Activated CD8-positive, alpha-beta memory T cell treated with anti-CD3 and anti-CD28 coated beads, Interleukin-2, amount 50 U/mL, for 4 hours (primary cell): ENCODE results near the gene WTIP.
"Not testable (repeated sequence)": the region's sequence is repeated elsewhere in the genome, so short reads cannot be mapped to it uniquely, and the experiment has no call there.

Experiments used
- DNase-seq: peaks from one replicate; pipeline ENCODE4 v3.0.0-alpha.2; 2020

The WTIP gene

DNA sequence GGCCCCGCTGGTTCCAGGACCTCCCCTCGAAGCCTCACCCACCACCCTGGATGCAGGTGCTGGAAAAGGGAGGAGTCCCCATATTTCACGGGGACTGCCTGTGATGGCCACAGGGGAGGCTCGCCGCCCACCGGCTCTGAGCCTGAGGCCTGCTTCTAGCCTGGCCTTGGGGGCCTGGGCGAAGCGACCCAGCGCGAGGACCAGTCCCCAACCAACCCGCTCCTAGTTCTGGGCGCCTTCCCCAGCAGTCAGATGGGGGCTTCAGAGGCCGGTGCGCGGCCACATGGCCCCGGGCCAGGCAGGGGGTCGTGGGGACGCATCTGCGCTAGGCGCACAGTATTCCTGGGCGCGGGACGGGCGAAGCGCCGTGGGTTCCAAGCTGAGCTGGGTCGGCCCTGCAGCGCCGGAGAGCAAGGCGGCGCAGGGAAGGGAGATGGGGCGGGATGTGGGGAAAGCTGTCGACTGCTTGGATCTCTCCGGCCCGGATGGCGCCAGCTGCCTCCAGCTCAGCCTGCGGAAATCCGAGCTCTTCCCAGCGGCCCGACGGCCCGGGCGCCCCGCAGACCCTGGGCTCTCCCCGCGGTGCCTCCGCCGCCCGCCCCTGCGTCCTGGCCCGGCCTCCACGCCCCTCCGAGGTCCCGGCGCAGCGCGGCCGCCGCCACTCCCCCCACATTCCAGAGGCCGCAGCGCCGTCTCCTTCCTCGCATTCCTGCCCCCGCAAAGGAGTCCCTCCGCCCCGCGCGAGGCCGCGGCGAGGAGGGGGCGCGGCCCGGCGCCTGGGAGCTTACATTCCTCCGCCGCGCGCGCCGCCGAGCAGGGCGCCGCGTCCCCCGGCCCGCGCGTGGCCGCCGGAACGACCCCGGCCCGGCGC is at the start of gene WTIP:
Gene WTIP, plus strand, starts transcription at position 788 of the 871 bp plus-strand sequence. CDS start 217 bp downstream, outside the sequence.
- DNase-seq = no peak

DNA sequence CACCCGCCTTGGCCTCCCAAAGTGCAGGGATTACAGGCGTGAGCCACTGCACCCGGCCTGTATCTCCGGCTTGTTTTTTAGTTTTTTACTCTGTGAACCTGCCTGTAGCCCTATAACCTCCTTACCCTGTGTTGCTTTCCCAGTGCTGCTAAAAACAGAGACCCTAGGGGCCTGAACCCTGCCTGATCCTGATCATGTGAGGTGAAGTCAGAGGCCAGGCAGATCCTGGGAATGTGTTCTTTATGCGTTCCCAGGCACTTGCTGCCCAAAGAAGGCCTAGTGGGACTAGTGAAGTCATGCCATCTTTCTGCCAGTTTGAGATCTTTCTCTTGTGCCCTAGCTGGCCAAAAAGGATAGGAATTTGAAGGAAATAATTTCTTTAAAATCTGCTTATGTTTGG is 48.8 kb upstream of the WTIP start:
- no peak for DNase-seq

DNA sequence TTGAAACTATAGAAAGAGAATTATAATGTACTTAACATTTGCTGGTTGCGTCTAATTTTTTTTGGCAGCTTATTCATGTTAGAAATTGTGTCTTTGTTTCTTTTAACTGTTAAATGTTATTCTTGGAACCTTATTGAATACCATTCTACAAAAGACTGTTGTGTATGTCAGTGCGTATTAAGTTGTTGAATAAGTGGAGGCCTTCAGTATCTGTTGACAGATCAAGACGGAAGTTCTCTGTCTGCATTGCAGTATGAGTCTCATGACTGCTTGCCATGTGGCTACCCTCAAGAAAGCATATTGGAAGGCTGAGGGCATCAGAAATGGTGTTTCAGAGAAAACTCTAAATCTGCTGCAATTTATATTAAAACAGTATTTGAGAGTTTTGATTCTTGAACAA is 44.8 kb upstream of the WTIP start:
- no peak for DNase-seq

DNA sequence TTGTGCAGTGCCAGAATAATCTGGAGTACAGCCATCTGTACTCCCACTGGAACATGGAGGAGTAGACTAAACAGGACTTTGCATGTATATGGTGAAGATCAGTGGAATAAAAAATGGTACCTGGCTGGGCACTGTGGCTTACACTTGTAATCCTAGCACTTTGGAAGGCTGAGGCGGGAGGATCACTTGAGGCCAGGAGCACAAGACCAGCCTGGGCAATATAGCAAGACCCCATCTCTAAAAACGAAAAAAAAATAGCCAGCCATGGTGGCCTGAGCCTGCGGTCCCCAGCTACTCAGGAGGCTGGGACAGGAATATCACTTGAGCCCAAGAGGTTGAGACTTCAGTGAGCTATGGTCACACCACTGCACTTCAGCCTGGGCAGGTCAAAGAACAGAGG is 33.4 kb upstream of the WTIP start:
- DNase-seq = no peak

DNA sequence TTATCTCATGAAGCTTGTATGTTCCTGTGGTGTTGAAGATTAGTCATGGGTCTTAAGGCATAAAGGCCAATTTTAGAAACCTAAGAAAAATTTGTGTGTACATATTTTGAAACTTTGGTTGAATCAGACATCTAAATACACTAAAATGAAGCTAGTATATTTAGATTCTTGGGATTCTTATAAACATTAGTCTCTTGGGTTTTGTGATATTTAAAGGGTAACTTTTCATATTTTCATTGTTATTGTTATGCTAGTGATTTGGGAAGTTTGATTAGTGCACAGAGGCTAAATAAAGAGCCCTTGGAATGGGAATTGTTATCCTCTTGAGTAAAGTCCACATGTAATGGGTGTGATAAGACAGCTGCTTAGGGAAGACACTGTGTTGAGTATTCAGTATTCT is 28.8 kb upstream of the WTIP start:
- DNase-seq = no peak

DNA sequence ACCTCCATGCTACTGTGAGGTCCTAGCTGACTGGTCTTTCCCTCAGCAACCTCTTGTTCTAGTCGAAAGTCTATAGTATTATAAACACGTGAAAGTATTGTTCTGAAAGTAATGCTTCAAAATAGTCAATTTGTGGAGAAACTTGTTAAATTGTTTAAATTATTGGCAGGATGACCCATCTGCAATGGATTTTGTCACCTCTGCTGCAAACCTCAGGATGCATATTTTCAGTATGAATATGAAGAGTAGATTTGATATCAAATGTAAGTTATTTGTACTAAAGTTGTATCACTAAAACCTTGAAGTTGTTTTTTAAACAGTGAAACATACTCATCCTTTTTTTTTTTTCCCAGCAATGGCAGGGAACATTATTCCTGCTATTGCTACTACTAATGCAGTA is 27.5 kb upstream of the WTIP start:
- no peak for DNase-seq

DNA sequence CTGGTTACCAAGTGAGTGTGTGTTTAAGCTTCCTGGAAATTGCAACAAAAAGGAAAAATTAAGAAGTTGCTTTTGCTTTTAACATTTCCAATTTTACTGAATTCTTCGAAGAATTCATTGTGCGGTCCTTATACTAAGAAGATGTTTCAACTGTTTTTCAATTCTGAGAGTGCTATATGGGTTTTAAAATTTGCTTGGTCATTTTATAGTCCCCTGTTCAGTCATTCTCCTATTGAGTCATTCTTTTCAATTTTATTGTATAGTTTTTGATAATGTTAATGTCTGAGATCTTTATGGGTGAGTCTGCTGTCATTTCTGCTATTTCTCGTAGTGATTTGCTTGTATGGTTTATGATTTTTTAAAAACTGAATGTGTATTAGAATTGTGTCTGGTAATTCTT is 26.9 kb upstream of the WTIP start:
- DNase-seq = no peak

DNA sequence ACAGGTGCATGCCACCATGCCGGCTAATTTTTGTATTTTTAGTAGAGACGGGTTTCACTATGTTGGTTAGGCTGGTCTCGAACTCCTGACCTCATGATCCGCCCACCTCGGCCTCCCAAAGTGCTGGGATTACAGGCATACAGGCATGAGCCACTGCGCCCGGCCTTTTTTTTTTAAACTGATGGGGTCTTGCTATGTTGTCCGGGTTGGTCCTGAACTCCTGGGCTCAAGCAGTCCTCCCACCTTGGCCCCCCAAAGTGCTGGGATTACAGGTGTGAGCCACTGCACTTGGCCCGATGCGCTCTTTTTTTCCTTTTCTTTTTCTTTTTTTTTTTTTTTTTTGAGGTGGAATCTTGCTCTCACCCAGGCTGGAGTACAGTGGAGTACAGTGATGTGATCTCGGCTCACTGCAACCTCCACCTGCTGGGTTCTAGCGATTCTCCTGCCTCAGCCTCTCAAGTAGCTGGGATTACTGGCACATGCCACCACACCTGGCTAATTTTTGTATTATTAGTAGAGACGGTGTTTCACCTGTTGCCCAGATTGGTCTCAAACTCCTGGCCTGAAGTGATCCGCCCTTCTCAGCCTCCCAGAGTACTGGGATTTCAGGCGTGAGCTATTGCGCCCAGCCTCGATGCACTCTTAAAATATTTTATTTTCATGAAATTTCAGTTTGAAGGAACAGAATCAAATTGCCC is 25.6 kb upstream of the WTIP start:
- not testable (repeated sequence) for DNase-seq

DNA sequence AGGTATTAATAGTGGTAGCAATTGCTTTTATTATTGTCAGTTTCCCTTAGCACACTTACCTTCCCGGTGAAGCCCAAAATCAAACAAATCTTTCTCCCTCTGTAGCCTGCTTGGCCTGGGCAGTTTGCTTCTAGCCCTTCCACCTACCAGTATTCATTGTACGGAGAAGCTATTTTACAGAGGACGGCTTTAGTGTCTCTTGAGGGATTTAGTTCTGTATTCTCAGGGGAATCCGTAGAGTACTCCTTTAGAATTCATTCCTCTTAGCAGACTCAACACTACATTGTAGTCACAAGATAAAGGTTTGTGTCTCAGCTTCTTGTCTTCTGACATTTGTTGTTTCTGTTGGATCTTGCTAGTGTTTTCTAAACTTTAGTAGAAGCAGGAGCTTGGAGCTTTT is 24.1 kb upstream of the WTIP start:
- no peak for DNase-seq

DNA sequence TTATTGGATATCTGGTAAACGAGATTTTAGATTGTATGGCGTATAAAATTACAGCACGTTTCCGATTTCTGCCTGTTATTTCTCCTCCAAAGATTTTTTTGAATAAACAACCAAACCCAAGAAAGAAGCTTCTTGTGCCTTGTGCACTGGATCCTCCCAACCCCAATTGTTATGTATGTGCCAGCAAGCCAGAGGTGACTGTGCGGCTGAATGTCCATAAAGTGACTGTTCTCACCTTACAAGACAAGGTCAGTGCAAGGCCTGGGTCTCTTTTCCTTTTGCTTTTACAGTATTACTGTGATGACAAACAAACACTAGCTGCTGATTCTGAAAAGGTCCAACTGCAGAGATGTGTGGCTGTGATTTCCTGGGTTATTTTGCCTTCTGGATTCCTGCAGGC is 22.9 kb upstream of the WTIP start:
- DNase-seq = no peak

DNA sequence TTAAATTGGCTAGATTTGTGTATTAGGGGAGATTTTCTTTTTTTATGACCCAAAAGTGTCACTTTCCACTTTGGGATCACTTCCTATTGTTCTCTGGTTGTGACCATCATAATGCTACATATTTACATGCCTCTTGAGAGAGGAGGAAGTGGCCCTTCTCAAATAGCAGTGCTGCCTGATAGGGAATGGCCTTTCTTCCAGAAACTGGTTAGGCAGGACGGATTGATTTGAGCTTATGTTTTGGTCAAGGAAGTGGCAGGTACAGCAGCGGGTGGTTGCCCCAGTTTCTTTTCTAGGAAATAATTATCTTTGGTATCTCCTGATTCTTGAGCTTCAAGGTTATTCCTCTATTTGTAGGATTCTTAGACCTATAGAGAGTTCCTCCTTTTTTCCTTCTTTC is 21.9 kb upstream of the WTIP start:
- no peak for DNase-seq

DNA sequence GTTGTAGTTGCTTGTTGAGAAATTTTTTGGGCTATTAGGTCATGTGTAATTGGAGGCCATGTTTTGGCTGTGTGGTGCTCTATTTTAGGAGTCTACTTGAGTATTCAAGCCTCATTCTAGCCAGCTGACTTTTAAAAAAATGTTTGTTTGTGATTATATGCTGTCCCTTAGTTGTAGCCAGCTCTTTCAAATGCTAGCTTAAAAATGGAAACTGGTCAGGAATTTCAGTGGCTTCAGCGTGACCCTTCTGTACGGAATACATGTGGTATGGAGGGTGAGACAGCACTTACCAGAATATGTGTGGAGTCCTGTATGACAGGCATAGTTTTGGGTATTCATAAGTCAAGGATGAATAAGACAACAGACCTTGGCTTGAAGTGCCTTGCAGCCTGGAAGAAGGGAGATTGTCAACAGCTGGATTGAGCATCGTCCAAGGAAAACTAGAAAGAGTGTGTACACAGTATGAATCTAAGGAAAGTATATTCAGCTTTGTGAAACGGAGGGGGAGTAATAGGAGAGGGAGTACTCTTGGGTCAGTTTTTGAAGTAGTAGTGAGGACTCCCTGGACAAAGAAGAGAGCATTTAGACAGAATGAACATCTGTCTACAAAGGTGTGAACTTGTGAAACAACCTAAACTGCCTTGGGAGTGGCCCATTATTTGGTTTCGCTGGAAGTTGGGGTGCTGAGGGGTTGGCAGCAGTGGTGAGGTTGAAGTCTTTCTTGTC is 20.0 kb upstream of the WTIP start:
- DNase-seq = no peak

DNA sequence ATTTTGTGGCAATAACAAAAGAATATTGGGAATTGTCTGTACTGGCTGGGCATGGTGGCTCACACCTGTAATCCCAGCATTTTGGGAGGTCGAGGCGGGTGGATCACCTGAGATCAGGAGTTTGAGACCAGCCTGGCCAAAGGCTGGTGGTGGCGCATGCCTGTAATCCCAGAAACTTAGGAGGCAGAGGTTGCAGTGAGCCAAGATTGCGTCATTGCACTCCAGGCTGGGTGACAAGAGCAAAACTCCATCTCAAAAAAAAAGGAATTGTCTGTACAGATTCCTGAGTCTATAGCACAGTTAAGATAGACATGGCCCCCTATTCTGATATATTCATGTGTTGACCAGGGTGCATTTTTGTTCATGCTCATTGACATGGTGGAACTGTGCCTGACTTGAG is 16.8 kb upstream of the WTIP start:
- not testable (repeated sequence) for DNase-seq

DNA sequence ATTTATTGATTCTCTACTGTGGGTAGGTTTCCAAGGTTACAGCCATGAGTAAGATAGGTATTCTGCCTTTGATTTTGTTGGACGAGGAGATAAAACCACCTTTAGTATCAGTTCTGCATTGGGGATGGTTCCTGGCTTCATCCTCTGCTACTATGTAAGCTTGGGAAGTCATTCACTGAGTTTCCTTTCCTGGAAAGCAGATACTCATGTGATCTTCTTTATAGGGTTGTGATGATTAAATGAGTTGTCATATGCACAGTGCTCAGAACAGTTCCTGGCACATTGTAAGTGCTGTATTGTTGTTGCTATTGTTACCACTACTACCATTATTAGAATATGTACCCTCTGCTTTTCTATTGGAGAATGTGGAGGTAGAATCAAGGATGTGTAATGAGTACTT is 13.1 kb upstream of the WTIP start:
- DNase-seq = no peak

DNA sequence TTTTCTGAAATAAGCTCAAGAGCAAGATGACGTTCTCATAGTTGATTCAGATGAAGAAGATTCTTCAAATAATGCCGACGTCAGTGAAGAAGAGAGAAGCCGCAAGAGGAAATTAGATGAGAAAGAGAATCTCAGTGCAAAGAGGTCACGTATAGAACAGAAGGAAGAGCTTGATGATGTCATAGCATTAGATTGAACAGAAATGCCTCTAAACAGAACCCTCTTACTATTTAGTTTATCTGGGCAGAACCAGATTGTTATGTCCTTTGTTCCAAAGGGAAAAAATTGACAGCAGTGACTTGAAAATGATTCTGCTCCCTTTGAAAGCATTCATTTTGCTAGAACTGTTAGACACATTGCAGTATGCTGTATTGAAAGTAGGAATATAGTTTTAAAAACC is 12.5 kb upstream of the WTIP start:
- not testable (repeated sequence) for DNase-seq

DNA sequence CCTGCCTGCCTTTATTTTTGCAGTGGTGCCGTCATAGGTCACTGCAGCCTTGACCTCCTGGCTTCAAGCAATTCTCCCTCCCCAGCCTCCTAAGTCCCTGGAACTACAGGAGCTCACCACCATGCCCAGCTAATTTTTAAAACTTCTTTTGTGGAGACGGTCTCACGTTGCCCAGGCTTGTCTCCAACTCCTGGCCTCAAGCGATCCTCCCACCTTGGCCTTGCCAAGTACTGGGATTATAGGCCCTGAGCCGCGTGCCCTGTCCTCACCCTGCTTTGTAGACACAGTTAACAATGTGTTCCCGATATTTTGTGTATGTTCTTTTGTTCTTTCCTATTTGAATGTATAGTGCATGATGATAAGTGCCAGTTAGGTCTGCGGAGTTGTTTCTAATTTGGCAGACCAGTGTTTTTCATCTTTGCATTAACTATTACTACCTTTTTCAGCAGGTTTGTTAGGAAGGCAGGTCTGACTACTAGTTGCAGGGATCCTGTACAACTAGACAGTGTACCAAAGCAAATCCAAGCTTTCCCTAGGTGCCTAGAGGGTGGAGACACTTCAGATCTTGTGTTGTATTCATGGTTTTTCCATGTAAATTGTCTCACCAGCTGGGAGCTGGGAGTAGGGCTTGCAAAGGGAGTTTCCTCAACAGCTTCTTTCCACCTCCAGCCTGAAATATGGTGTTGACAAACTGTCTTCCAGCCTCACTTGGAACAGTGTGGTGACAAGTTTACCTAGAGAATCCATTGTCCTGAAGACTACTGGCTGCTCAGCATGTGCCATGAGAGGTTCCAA is 9.5 kb upstream of the WTIP start:
- DNase-seq = no peak

DNA sequence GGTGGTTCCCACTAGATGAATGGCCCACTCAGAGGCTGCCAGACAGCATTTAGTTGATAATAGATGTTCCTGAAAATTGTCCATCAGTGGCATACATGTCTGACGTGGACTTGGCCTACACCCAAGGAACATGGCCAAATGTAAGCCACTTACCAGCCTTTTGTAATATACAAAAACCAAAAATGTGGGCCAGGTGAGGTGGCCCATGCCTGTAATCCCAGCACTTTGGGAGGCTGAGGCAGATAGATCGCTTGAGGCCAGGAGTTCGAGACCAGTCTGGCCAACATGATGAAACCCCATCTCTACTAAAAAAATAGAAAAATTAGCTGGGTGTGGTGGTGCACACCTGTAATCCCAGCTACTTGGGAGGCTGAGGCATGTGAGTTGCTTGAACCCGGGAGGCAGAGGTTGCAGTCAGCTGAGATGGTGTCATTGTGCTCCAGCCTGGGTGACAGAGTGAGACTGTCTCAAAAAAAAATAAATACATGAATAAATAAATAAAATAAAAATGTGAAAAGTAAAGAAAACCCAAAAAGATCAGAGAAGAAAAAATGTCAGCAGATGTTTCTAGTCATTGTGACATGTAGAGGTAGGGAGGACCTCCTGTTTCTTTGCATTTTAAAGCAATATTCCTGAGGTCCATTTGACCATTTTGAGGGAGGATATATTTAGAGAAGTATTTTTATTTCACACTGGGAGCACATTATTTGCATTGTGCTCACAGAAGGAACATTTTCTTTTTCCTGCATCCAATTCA is 7.1 kb upstream of the WTIP start:
- DNase-seq = no peak

DNA sequence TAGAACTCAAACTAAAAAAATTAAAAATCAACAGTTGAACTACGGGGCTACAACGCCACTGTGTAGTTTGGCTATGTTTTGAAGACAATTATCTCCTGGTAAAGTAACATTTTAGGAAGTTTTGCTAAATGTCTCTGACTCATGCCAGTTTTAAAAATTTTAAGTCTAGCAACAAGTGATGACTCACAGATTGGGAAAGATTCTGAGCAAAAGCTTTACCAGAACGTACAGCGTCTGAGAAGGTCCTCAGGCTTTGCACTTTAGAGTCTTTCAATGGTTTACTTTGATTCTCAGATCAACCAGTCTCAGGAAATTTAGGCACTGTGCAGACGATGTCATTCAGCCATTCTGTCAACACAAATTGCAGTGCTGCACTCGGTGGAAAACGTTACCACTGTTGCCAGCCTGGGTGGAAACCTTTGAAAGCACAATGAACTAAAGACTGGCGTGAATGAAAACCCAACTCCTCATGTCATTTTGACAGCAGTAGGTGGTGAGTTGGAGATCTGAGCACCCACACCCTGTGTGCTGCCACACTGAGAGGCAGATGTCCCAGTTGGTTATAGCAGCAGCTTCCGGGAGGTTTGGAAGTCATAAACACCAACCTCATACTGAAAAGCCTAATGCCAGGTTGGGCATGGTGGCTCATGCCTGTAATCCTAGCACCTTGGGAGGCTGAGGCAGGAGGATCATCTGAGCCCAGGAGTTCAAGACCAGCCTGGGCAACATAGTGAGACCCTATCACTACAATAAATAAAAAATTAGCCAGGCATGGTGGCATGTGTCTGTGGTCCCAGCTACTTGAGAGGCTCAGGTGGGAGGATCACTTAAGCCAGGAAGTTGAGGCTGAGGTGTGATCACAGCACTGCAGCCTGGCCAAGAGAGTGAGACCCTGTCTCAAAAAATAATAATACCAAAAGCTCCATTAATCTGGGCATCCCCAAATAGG is 6.3 kb upstream of the WTIP start:
- no peak for DNase-seq

DNA sequence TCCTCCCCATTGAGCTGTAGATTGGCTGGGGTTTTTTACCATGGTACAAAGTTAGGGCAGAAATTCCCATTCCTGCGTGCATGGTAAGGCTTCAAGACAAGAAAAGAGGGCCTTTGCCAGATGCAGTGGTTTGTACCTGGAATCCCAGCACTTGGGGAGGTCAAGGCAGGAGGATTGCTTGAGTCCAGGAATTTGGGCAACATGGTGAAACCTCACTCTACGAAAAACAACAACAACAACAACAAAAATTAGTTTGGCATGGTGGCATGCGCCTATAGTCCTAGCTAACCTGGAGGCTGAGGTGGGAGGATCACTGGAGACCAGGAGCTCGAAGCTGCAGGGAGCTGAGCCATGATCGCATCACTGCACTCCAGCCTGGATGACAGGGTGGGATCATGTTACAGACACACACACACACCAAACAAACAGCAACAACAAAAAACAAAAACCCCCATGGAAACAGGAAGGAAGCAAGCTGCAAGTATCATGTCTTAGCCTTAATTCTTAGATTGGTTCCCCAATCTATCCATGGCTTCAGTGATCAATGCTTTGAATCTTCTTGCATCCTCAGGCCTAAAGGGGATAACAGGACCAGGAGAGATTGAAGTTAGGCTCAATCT is 5.5 kb upstream of the WTIP start:
- no peak for DNase-seq

DNA sequence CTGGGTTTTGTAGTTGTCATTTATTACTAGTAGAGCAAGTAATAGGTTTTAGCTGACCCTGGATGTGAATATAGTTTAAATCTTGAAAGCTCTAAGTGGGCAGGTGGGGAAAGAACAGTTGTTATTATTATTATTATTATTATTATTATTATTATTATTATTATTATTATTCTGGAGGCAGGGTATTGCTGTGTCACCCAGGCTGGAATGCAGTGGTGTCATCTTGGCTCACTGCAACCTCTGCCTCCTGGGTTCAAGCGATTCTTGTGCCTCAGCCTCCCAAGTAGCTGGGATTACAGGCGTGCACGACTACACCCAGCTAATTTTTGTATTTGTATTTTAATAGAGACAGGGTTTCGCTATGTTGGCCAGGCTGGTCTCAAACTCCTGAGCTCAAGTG is 3.1 kb upstream of the WTIP start:
- not testable (repeated sequence) for DNase-seq
